ENCODE measurements around the gene IGFBP4. TPM values are rescaled to one million over a fixed set of nuclear protein-coding genes. Genes with fewer than 3 reads are reported as not detected.

Gene IGFBP4
- total and polyA plus RNA-seq, 10 of the 15 experiments (the other 5 are each of a cell fraction or from before 2014, with no cell fraction given), result 2.4 to 22.3 (median 6.6) TPM

DNA sequence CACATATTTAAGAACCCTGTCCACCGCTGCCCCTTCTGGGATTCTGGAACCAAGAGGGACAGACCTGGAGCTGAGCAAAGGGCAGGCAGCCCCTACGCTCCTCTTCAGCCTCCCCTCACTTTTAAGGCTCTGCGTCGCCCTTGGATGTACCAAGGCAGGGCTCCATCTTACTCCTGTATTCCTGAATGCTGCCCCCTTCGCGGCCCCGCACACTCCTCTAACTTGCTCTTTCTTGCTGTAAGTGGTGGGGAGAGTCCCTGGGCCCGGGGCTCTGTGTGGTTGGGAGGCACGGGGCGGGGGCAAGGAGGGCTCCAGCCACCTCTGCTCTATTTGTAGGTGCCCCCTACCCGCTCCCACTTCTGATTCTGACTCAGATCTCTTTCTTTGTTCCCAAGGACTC is 56.9 kb downstream of the IGFBP4 start:
- Histone ChIP-seq H3K27ac (ENCODE audit: control insufficient read depth, insufficient read depth) (no peak overlapping the region), H3K27me3 (replicated peaks in 1 of 2; ENCODE audit: control insufficient read depth in 2 of 2, insufficient read depth in 2 of 2, low read length in 1 of 2) (peaks cover 0 to 9% of the 10 kb centered on the region in 2 experiments; a peak in 2 of 4 replicates), H3K36me3 (ENCODE audit: control insufficient read depth in 2 of 2, insufficient read depth in 2 of 2, low read length in 1 of 2) (no peaks in the 10 kb centered on the region), H3K79me2 (ENCODE audit: control insufficient read depth, insufficient read depth, low read length) (no peaks in the 10 kb centered on the region), H4K20me1 (ENCODE audit: control insufficient read depth, insufficient read depth) (no peaks in the 10 kb centered on the region), H2AFZ (ENCODE audit: control insufficient read depth, low read depth, low read length) (no peak overlapping the region), H3K4me2 (ENCODE audit: control insufficient read depth, insufficient read depth) (no peak overlapping the region), H3K9ac (ENCODE audit: control insufficient read depth, insufficient read depth, low read length) (no peak overlapping the region), H3K9me3 (replicated peaks; ENCODE audit: control insufficient read depth, insufficient read depth, low read length) (no peaks in the 10 kb centered on the region), H3K4me3 (no peak overlapping the region), H3K4me1 (ENCODE audit: control insufficient read depth, insufficient read depth, low read length) (no peaks in the 10 kb centered on the region)
- 34% methylated on average over 11 of the region's 11 CpGs for WGBS (ENCODE audit: insufficient coverage, insufficient replicate concordance, low lambda C conversion rate, missing lambda C conversion rate)
- DNase-seq (ENCODE audit: low read depth, low spot score), result no peak
- BruUV-seq (replicated peaks), result no TSS peak
- no peak for TF ChIP-seq CHD4 (IDR thresholded peaks at IDR 0.05)
- no peak for TF ChIP-seq CBX3 (IDR thresholded peaks at IDR 0.05; ENCODE audit: borderline replicate concordance, low read depth)
- TF ChIP-seq, protein P1, sequence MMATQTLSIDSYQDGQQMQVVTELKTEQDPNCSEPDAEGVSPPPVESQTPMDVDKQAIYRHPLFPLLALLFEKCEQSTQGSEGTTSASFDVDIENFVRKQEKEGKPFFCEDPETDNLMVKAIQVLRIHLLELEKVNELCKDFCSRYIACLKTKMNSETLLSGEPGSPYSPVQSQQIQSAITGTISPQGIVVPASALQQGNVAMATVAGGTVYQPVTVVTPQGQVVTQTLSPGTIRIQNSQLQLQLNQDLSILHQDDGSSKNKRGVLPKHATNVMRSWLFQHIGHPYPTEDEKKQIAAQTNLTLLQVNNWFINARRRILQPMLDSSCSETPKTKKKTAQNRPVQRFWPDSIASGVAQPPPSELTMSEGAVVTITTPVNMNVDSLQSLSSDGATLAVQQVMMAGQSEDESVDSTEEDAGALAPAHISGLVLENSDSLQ (IDR thresholded peaks at IDR 0.05), result no peak
- TF ChIP-seq ZNF384 (IDR thresholded peaks at IDR 0.05; ENCODE audit: borderline replicate concordance, low read depth, low read length), result no peak
- TF ChIP-seq, protein P2, sequence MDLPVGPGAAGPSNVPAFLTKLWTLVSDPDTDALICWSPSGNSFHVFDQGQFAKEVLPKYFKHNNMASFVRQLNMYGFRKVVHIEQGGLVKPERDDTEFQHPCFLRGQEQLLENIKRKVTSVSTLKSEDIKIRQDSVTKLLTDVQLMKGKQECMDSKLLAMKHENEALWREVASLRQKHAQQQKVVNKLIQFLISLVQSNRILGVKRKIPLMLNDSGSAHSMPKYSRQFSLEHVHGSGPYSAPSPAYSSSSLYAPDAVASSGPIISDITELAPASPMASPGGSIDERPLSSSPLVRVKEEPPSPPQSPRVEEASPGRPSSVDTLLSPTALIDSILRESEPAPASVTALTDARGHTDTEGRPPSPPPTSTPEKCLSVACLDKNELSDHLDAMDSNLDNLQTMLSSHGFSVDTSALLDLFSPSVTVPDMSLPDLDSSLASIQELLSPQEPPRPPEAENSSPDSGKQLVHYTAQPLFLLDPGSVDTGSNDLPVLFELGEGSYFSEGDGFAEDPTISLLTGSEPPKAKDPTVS (IDR thresholded peaks at IDR 0.05; ENCODE audit: low read depth, low read length), result no peak
- TF ChIP-seq, protein P3, sequence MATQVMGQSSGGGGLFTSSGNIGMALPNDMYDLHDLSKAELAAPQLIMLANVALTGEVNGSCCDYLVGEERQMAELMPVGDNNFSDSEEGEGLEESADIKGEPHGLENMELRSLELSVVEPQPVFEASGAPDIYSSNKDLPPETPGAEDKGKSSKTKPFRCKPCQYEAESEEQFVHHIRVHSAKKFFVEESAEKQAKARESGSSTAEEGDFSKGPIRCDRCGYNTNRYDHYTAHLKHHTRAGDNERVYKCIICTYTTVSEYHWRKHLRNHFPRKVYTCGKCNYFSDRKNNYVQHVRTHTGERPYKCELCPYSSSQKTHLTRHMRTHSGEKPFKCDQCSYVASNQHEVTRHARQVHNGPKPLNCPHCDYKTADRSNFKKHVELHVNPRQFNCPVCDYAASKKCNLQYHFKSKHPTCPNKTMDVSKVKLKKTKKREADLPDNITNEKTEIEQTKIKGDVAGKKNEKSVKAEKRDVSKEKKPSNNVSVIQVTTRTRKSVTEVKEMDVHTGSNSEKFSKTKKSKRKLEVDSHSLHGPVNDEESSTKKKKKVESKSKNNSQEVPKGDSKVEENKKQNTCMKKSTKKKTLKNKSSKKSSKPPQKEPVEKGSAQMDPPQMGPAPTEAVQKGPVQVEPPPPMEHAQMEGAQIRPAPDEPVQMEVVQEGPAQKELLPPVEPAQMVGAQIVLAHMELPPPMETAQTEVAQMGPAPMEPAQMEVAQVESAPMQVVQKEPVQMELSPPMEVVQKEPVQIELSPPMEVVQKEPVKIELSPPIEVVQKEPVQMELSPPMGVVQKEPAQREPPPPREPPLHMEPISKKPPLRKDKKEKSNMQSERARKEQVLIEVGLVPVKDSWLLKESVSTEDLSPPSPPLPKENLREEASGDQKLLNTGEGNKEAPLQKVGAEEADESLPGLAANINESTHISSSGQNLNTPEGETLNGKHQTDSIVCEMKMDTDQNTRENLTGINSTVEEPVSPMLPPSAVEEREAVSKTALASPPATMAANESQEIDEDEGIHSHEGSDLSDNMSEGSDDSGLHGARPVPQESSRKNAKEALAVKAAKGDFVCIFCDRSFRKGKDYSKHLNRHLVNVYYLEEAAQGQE (IDR thresholded peaks at IDR 0.05; ENCODE audit: low read depth, low read length), result no peak
- no peak for TF ChIP-seq RUNX3 (IDR thresholded peaks at IDR 0.05; ENCODE audit: low read length)
- TF ChIP-seq JUND (IDR thresholded peaks at IDR 0.05; ENCODE audit: low read depth, low read length), result no peak
- TF ChIP-seq RAD51 (IDR thresholded peaks at IDR 0.05), result no peak
- no peak for TF ChIP-seq TCF3 (IDR thresholded peaks at IDR 0.05; ENCODE audit: borderline replicate concordance, insufficient read depth, low read depth, low read length)
- TF ChIP-seq SUPT20H (IDR thresholded peaks at IDR 0.05; ENCODE audit: borderline replicate concordance, control insufficient read depth, low read depth, low read length), result no peak
- no peak for TF ChIP-seq TAF1 (IDR thresholded peaks at IDR 0.05; ENCODE audit: borderline replicate concordance, low read depth, low read length)
- TF ChIP-seq ZNF217 (IDR thresholded peaks at IDR 0.05), result no peak
- TF ChIP-seq, protein P4, sequence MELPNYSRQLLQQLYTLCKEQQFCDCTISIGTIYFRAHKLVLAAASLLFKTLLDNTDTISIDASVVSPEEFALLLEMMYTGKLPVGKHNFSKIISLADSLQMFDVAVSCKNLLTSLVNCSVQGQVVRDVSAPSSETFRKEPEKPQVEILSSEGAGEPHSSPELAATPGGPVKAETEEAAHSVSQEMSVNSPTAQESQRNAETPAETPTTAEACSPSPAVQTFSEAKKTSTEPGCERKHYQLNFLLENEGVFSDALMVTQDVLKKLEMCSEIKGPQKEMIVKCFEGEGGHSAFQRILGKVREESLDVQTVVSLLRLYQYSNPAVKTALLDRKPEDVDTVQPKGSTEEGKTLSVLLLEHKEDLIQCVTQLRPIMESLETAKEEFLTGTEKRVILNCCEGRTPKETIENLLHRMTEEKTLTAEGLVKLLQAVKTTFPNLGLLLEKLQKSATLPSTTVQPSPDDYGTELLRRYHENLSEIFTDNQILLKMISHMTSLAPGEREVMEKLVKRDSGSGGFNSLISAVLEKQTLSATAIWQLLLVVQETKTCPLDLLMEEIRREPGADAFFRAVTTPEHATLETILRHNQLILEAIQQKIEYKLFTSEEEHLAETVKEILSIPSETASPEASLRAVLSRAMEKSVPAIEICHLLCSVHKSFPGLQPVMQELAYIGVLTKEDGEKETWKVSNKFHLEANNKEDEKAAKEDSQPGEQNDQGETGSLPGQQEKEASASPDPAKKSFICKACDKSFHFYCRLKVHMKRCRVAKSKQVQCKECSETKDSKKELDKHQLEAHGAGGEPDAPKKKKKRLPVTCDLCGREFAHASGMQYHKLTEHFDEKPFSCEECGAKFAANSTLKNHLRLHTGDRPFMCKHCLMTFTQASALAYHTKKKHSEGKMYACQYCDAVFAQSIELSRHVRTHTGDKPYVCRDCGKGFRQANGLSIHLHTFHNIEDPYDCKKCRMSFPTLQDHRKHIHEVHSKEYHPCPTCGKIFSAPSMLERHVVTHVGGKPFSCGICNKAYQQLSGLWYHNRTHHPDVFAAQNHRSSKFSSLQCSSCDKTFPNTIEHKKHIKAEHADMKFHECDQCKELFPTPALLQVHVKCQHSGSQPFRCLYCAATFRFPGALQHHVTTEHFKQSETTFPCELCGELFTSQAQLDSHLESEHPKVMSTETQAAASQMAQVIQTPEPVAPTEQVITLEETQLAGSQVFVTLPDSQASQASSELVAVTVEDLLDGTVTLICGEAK (IDR thresholded peaks at IDR 0.05; ENCODE audit: borderline replicate concordance), result no peak
- RAD21 ChIA-PET (ENCODE audit: unreplicated experiment), result interaction anchor here (1.1 kb wide), 1 partner anchor 33 kb away, joined by 3 read pairs; no protein-coding TSS in a partner anchor
- CTCF ChIA-PET, result interaction anchor here (0.9 to 1.0 kb wide), 2 partner anchors 32 to 33 kb away, joined by 3 read pairs; no protein-coding TSS in a partner anchor
- intact Hi-C loops (cut with micrococcal nuclease; ENCODE audit: unreplicated experiment), result no loop called here
- SMC1A ChIA-PET (ENCODE audit: uncharacterized antibody, unreplicated experiment), result no interaction called here
- FAIRE-seq, result no peak
- in situ Hi-C loops (cut with MboI), result no loop called here
- no peak for ATAC-seq
- POLR2A ChIA-PET, result no interaction called here
